GM18511 (cell line): ENCODE results near the gene NFATC4.

ENCODE experiments used
- ATAC-seq: cut with Tn5 transposase; IDR thresholded peaks from one replicate; pipeline ENCODE4 v1.9.1; 2021; ENCODE audit warnings: mild to moderate bottlenecking, moderate library complexity; ENCODE audit not compliant: unreplicated experiment

NFATC4 gene

GRCh38 chr14:24406416-24406815 is 38.4 kb downstream of the NFATC4 start:
- no peak for ATAC-seq

GRCh38 chr14:24407608-24408325 is 39.8 kb downstream of the NFATC4 start:
- ATAC-seq: no peak

- ATAC-seq: no peak
These were observed 40.8 kb downstream of the NFATC4 start for GRCh38 chr14:24408764-24409163.

GRCh38 chr14:24409192-24409591 is 41.2 kb downstream of the NFATC4 start:
- ATAC-seq: no peak

GRCh38 chr14:24409956-24410355 is 42.0 kb downstream of the NFATC4 start:
- ATAC-seq: no peak

- peak; percentile 85 for ATAC-seq
These were observed 43.7 kb downstream of the NFATC4 start for GRCh38 chr14:24411443-24412389.

GRCh38 chr14:24414077-24414476 is 46.1 kb downstream of the NFATC4 start:
- no peak for ATAC-seq

GRCh38 chr14:24414732-24415420 is 46.9 kb downstream of the NFATC4 start:
- ATAC-seq: no peak

- ATAC-seq: no peak
These were observed 47.7 kb downstream of the NFATC4 start for GRCh38 chr14:24415421-24416253.

- ATAC-seq: no peak
These were observed 48.4 kb downstream of the NFATC4 start for GRCh38 chr14:24416254-24416931.

- no peak for ATAC-seq
These were observed 49.1 kb downstream of the NFATC4 start for GRCh38 chr14:24416932-24417619.

- no peak for ATAC-seq
These were observed 50.0 kb downstream of the NFATC4 start for GRCh38 chr14:24417832-24418491.

- ATAC-seq: no peak
These were observed 50.5 kb downstream of the NFATC4 start for GRCh38 chr14:24418492-24418873.

GRCh38 chr14:24422261-24422660 is 54.3 kb downstream of the NFATC4 start:
- no peak for ATAC-seq

GRCh38 chr14:24422694-24423601 is 55.0 kb downstream of the NFATC4 start:
- no peak for ATAC-seq

GRCh38 chr14:24425704-24426103 is 57.7 kb downstream of the NFATC4 start:
- no peak for ATAC-seq

GRCh38 chr14:24426150-24426911 is 58.3 kb downstream of the NFATC4 start:
- no peak for ATAC-seq
